K562 (cell line): ENCODE measurements around the gene HCRTR1. TPM values are rescaled to one million over a fixed set of nuclear protein-coding genes. Genes with fewer than 3 reads are reported as not detected.

ENCODE experiments used
- E2F5 ChIP-seq: sonication (generic); formaldehyde crosslinking; IDR thresholded peaks from 2 replicates; pipeline ENCODE4 v1.8.0; 2022; ENCODE audit warnings: mild to moderate bottlenecking, missing genetic modification reagents
- FOXJ2 ChIP-seq: fragments of 200-800 bp; sonication (Bioruptor generic); IDR thresholded peaks from 2 replicates; pipeline ENCODE4 v1.6.1; 2016; ENCODE audit warnings: missing genetic modification characterization, missing compliant biosample characterization
- MIER1 ChIP-seq: fragments of 450-650 bp; IDR thresholded peaks from 2 replicates; pipeline ENCODE4 v1.6.1; 2016; ENCODE audit warnings: antibody characterized with exemption, mild to moderate bottlenecking, low read depth
- POU5F1 ChIP-seq: fragments of 150-350 bp; IDR thresholded peaks from 2 replicates; pipeline ENCODE4 v1.6.1; 2014; ENCODE audit warnings: borderline replicate concordance, low read length, low read depth, mild to moderate bottlenecking; ENCODE audit not compliant: partially characterized antibody
- TBP ChIP-seq: optimal IDR thresholded peaks from 2 replicates; pipeline ENCODE3; 2011; ENCODE audit warnings: low read depth, low read length, improper control_type of control experiment
- YY1 ChIP-seq, 3 experiments: IDR thresholded peaks; 2 replicates each; pipeline ENCODE4 v1.6.1; 2011; ENCODE audit warnings: low read length in 2 of 3, mild to moderate bottlenecking in 2 of 3, moderate library complexity in 2 of 3, borderline replicate concordance in 1 of 3, control low read depth in 1 of 3, low read depth in 1 of 3; ENCODE audit not compliant: insufficient read depth in 3 of 3, insufficient replicate concordance in 2 of 3, control insufficient read depth in 1 of 3, insufficient read length in 1 of 3; ENCODE audit errors: extremely low read depth in 1 of 3
- ZNF197 ChIP-seq: fragments of 200-800 bp; sonication (Bioruptor generic); IDR thresholded peaks from 2 replicates; pipeline ENCODE4 v1.6.1; 2016; ENCODE audit warnings: low read depth, missing genetic modification characterization, missing compliant biosample characterization
- polyA plus RNA-seq, 8 experiments: library from polyadenylated mRNA; depleted of rRNA in 4 of 8; stranded (reverse) in 5 of 8; unstranded in 3 of 8; fragments of >200 nt; fragmentation: Nextera tagmentation in 2 of 8; fragmentation: Illumina TruSeq in 1 of 8; extraction: Ambion mirVana in 2 of 8; extraction: Trizol in 1 of 8; gene quantifications; 2 replicates each; pipeline versions ENCODE4 v1.2.1 to v1.2.3, GENCODE V29; 2011 to 2014; ENCODE audit warnings: inconsistent platforms in 1 of 8, missing spikeins in 1 of 8
- total RNA-seq, 7 experiments: library from RNA; depleted of rRNA in 6 of 7; stranded (reverse); fragments of >200 nt in 6 of 7; fragmentation: Illumina TruSeq in 2 of 7; extraction: Trizol in 2 of 7; gene quantifications; 2 replicates each; pipeline versions ENCODE4 v1.2.1 to v1.2.3, GENCODE V29; 2011 to 2021; ENCODE audit warnings: low replicate concordance in 1 of 7
- TF ChIP-seq, protein P1 (sequence below), 2 experiments: fragments of 450-650 bp; IDR thresholded peaks; 2 replicates each; pipeline ENCODE4 v1.6.1; 2016; ENCODE audit warnings: mild to moderate bottlenecking in 2 of 2, borderline replicate concordance in 1 of 2, low read depth in 1 of 2, moderate library complexity in 1 of 2
- TF ChIP-seq, protein P2 (sequence below): fragments of 450-650 bp; IDR thresholded peaks from 2 replicates; pipeline ENCODE4 v1.7.0; 2016; ENCODE audit warnings: borderline replicate concordance
- TF ChIP-seq, protein P3 (sequence below): fragments of 150-350 bp; IDR thresholded peaks from 2 replicates; pipeline ENCODE4 v1.6.1; 2014; ENCODE audit warnings: low read depth, mild to moderate bottlenecking, low read length, borderline replicate concordance

HCRTR1 gene
- total and polyA plus RNA-seq, 9 of the 15 experiments (the other 6 are each of a cell fraction or from before 2014, with no cell fraction given), result not detected

- TF ChIP-seq, protein P1, sequence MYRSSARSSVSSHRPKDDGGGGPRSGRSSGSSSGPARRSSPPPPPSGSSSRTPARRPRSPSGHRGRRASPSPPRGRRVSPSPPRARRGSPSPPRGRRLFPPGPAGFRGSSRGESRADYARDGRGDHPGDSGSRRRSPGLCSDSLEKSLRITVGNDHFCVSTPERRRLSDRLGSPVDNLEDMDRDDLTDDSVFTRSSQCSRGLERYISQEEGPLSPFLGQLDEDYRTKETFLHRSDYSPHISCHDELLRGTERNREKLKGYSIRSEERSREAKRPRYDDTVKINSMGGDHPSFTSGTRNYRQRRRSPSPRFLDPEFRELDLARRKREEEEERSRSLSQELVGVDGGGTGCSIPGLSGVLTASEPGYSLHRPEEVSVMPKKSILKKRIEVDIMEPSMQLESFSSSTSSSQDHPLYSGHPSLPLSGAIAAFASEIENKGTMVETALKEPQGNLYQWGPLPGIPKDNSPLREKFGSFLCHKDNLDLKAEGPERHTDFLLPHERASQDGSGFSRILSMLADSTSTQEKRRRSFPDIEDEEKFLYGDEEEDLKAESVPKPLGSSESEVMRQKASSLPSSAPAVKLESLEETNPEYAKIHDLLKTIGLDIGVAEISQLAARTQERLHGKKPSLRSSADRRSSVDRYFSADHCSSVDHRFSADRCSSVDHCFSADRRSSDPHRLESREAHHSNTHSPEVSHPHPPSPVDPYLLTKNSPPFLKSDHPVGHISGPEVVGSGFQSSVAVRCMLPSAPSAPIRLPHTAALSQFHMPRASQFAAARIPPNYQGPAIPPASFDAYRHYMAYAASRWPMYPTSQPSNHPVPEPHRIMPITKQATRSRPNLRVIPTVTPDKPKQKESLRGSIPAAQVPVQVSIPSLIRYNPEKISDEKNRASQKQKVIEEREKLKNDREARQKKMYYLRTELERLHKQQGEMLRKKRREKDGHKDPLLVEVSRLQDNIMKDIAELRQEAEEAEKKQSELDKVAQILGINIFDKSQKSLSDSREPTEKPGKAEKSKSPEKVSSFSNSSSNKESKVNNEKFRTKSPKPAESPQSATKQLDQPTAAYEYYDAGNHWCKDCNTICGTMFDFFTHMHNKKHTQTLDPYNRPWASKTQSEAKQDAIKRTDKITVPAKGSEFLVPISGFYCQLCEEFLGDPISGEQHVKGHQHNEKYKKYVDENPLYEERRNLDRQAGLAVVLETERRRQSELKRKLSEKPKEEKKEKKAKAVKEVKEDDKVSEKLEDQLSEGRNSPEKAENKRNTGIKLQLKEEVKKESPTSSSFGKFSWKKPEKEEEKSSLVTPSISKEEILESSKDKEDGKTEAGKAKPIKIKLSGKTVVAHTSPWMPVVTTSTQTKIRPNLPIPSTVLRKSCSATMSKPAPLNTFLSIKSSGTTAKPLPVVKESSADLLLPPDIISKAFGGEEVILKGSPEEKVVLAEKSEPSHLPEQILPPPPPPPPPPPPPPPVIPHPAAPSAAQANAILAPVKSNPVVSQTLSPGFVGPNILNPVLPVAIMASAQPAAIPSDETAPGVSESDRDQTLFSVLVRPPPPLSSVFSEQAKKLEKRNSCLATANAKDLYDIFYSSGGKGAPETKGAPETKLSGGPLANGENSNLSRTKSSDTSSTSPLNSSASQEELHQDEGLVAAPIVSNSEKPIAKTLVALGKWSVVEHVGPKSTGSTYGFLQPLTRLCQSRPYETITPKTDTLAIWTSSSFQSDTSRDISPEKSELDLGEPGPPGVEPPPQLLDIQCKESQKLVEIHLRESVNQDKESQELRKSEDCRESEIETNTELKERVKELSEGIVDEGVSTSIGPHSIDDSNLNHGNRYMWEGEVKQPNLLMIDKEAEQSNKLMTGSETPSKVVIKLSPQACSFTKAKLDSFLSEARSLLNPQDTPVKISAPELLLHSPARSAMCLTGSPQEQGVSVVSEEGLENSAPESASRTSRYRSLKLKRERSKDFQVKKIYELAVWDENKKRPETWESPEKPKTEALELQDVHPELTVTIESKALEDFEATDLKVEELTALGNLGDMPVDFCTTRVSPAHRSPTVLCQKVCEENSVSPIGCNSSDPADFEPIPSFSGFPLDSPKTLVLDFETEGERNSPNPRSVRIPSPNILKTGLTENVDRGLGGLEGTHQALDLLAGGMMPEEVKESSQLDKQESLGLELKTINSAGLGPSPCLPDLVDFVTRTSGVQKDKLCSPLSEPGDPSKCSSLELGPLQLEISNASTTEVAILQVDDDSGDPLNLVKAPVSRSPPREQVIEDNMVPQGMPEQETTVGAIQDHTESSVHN (IDR thresholded peaks at IDR 0.05; ENCODE audit: borderline replicate concordance in 1 of 2, low read depth in 1 of 2), result 0 out of 4 replicates have a peak, but pooled peaks of 1 of the 2 experiments have one; percentile 13
- TF ChIP-seq, protein P2, sequence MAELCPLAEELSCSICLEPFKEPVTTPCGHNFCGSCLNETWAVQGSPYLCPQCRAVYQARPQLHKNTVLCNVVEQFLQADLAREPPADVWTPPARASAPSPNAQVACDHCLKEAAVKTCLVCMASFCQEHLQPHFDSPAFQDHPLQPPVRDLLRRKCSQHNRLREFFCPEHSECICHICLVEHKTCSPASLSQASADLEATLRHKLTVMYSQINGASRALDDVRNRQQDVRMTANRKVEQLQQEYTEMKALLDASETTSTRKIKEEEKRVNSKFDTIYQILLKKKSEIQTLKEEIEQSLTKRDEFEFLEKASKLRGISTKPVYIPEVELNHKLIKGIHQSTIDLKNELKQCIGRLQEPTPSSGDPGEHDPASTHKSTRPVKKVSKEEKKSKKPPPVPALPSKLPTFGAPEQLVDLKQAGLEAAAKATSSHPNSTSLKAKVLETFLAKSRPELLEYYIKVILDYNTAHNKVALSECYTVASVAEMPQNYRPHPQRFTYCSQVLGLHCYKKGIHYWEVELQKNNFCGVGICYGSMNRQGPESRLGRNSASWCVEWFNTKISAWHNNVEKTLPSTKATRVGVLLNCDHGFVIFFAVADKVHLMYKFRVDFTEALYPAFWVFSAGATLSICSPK, result no peak
- TF ChIP-seq YY1 (IDR thresholded peaks at IDR 0.05; ENCODE audit: borderline replicate concordance in 1 of 3, control insufficient read depth in 1 of 3, extremely low read depth in 1 of 3, insufficient read depth in 3 of 3, insufficient read length in 1 of 3, insufficient replicate concordance in 2 of 3, low read depth in 1 of 3, low read length in 2 of 3) (peak; percentile 97 to 99 (median 99)), POU5F1 (no peak), ZNF197 (peak; percentile 28; the same call in 1 of the 2 replicates), TBP (peak; percentile 82), E2F5 (CRISPR knock-in tag) (no peak), MIER1 (no peak), FOXJ2 (tag) (no peak; the same call in 1 of the 2 replicates)
- TF ChIP-seq, protein P3, sequence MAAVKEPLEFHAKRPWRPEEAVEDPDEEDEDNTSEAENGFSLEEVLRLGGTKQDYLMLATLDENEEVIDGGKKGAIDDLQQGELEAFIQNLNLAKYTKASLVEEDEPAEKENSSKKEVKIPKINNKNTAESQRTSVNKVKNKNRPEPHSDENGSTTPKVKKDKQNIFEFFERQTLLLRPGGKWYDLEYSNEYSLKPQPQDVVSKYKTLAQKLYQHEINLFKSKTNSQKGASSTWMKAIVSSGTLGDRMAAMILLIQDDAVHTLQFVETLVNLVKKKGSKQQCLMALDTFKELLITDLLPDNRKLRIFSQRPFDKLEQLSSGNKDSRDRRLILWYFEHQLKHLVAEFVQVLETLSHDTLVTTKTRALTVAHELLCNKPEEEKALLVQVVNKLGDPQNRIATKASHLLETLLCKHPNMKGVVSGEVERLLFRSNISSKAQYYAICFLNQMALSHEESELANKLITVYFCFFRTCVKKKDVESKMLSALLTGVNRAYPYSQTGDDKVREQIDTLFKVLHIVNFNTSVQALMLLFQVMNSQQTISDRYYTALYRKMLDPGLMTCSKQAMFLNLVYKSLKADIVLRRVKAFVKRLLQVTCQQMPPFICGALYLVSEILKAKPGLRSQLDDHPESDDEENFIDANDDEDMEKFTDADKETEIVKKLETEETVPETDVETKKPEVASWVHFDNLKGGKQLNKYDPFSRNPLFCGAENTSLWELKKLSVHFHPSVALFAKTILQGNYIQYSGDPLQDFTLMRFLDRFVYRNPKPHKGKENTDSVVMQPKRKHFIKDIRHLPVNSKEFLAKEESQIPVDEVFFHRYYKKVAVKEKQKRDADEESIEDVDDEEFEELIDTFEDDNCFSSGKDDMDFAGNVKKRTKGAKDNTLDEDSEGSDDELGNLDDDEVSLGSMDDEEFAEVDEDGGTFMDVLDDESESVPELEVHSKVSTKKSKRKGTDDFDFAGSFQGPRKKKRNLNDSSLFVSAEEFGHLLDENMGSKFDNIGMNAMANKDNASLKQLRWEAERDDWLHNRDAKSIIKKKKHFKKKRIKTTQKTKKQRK, result peak; percentile 52; the same call in 1 of the 2 replicates
These were observed 27.2 kb downstream of the HCRTR1 start, which contains the start of gene PEF1 (continued) for GRCh38 chr1:31644560-31645273.
